Measurements from ENCODE around the gene NIPSNAP3A.

DNA sequence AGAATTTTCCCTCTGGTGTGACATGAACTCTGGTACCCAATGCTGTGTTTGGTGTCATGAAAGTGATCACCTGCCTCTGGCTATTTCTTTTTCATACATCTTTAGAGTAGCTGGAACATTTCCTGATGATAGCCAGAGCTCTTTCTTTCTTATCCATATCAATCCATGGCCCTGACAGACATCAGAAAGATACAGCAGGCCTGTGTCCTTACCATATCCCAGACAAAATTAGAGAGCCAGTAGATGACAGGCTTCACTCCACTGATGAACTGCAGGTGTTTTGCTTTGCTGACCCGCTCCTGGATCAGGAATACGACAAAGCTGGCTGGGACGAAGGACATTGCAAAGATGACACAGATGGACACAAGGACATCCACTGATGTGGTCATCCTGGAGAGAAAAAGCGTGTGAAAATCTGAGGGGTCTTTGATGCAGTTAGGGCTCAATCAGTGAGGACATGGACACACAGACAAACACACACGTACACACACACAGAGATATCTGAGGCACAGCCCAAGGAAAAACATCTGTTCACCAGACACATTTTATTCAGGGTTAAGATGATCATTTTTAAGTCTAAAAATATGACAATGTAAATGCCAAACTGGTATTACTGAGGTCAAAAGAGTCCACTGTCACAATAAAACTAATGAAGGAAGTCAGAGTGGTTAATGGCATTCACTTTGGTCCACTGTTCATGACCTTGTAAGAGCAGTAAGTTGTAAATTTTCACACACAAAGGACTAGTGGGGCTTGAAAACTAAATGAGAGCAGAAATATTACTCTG, 50.9 kb downstream of the NIPSNAP3A start:
- TF ChIP-seq EZH2 (IDR thresholded peaks at IDR 0.05; ENCODE audit: insufficient read depth, poor library complexity, severe bottlenecking) (no peak), EZH2phosphoT487 (IDR thresholded peaks at IDR 0.05; ENCODE audit: insufficient read depth, low read depth) (no peak)

All from GM23248 (cell line).